HG02759 (cell line): ENCODE results near the gene DTYMK.

Experiments used
- ATAC-seq: cut with Tn5 transposase; IDR thresholded peaks from one replicate; pipeline ENCODE4 v1.9.1; 2021; ENCODE audit warnings: mild to moderate bottlenecking, moderate library complexity; ENCODE audit not compliant: unreplicated experiment

DTYMK gene

GRCh38 chr2:241708879-241709278, 22.3 kb upstream of the DTYMK start:
- no peak for ATAC-seq

GRCh38 chr2:241706537-241706936, 19.9 kb upstream of the DTYMK start:
- no peak for ATAC-seq

GRCh38 chr2:241703032-241703604, 16.5 kb upstream of the DTYMK start:
- no peak for ATAC-seq

GRCh38 chr2:241702155-241703031, 15.8 kb upstream of the DTYMK start:
- ATAC-seq: peak; percentile 65

- peak; percentile 66 for ATAC-seq
Observed at GRCh38 chr2:241701399-241702154, 15.0 kb upstream of the DTYMK start, which contains the start of gene ING5. TSS of gene ING5 (plus strand) at chr2:241702039. CDS start at chr2:241702066, 27 bp downstream.

GRCh38 chr2:241701149-241701398, 14.5 kb upstream of the DTYMK start:
- no peak for ATAC-seq

- ATAC-seq: no peak
Observed at GRCh38 chr2:241695651-241696050, 9.0 kb upstream of the DTYMK start.

GRCh38 chr2:241692448-241692847, 5.8 kb upstream of the DTYMK start:
- no peak for ATAC-seq

- no peak for ATAC-seq
Observed at GRCh38 chr2:241690202-241690717, 3.6 kb upstream of the DTYMK start.

GRCh38 chr2:241689306-241689705, 2.7 kb upstream of the DTYMK start:
- no peak for ATAC-seq

GRCh38 chr2:241686324-241686649, 328 bp downstream of the DTYMK start:
- ATAC-seq: no peak

- no peak for ATAC-seq
Observed at GRCh38 chr2:241680827-241681599, 5.6 kb downstream of the DTYMK start.

- ATAC-seq: no peak
Observed at GRCh38 chr2:241680044-241680443, 6.6 kb downstream of the DTYMK start.

- ATAC-seq: no peak
Observed at GRCh38 chr2:241678784-241679540, 7.7 kb downstream of the DTYMK start.

- ATAC-seq: no peak
Observed at GRCh38 chr2:241678307-241678706, 8.3 kb downstream of the DTYMK start.

- ATAC-seq: no peak
Observed at GRCh38 chr2:241677392-241677791, 9.2 kb downstream of the DTYMK start.

GRCh38 chr2:241676665-241677064, 9.9 kb downstream of the DTYMK start:
- ATAC-seq: no peak

- ATAC-seq: no peak
Observed at GRCh38 chr2:241675885-241676284, 10.7 kb downstream of the DTYMK start.

GRCh38 chr2:241673797-241674725, 12.6 kb downstream of the DTYMK start:
- no peak for ATAC-seq
